ENCODE results near the gene RCC1. TPM values are rescaled to one million over a fixed set of nuclear protein-coding genes. Genes with fewer than 3 reads are reported as not detected.
"Not testable (repeated sequence)": the region's sequence is repeated elsewhere in the genome, so short reads cannot be mapped to it uniquely, and the experiment has no call there.

The RCC1 gene
- total and polyA plus RNA-seq, 9 donors: 13.2 to 34.3 (median 17.4) TPM

- H3K4me3 ChIP-seq: no peak overlapping the region
- no peak overlapping the region for H3K27ac ChIP-seq
- no peaks in the 10 kb centered on the region for H3K36me3 ChIP-seq
- 52 to 76% (median 69%) methylated on average over 8 of the region's 8 CpGs for WGBS, 3 donors
- peaks cover 13% of the 10 kb centered on the region for H3K4me1 ChIP-seq (ENCODE audit: insufficient read depth)
- no peak for DNase-seq
- intact Hi-C loops (cut with DNase I): loop anchor here in 1 of 4 donors (10.0 kb wide), 1 partner anchor 105 kb away; no protein-coding TSS in a partner anchor
- H3K27me3 ChIP-seq: no peaks in the 10 kb centered on the region
- H3K9me3 ChIP-seq: no peaks in the 10 kb centered on the region
- no peak for TF ChIP-seq POLR2A (IDR thresholded peaks at IDR 0.05)
- no peak for TF ChIP-seq CTCF (IDR thresholded peaks at IDR 0.05)
- TF ChIP-seq EP300 (IDR thresholded peaks at IDR 0.05): no peak
Measured at GRCh38 chr1:28509705-28510272, 3.9 kb downstream of the RCC1 start.

- peaks cover 13% of the 10 kb centered on the region for H3K4me1 ChIP-seq (ENCODE audit: insufficient read depth)
- no peak overlapping the region for H3K27ac ChIP-seq
- no peaks in the 10 kb centered on the region for H3K27me3 ChIP-seq
- no peaks in the 10 kb centered on the region for H3K9me3 ChIP-seq
- no peak overlapping the region for H3K4me3 ChIP-seq
- DNase-seq: no peak
- WGBS, 3 donors: 57 to 72% (median 70%) methylated on average over 8 of the region's 8 CpGs
- H3K36me3 ChIP-seq: no peaks in the 10 kb centered on the region
- TF ChIP-seq POLR2A (IDR thresholded peaks at IDR 0.05) (no peak), EP300 (IDR thresholded peaks at IDR 0.05) (no peak), CTCF (IDR thresholded peaks at IDR 0.05) (no peak)
- intact Hi-C loops (cut with DNase I): loop anchor here in 1 of 4 donors (10.0 kb wide), 1 partner anchor 106 kb away; no protein-coding TSS in a partner anchor
Measured at GRCh38 chr1:28510273-28510969, 4.6 kb downstream of the RCC1 start.

GRCh38 chr1:28510970-28511440 is 5.2 kb downstream of the RCC1 start:
- Histone ChIP-seq H3K4me1 (ENCODE audit: insufficient read depth) (peaks cover 13% of the 10 kb centered on the region), H3K4me3 (no peak overlapping the region), H3K27ac (no peak overlapping the region), H3K36me3 (no peaks in the 10 kb centered on the region), H3K27me3 (no peaks in the 10 kb centered on the region), H3K9me3 (no peaks in the 10 kb centered on the region)
- DNase-seq: no peak
- intact Hi-C loops (cut with DNase I): loop anchor here in 1 of 4 donors (10.0 kb wide), 1 partner anchor 106 kb away; no protein-coding TSS in a partner anchor
- no peak for TF ChIP-seq CTCF (IDR thresholded peaks at IDR 0.05)
- no peak for TF ChIP-seq POLR2A (IDR thresholded peaks at IDR 0.05)
- no peak for TF ChIP-seq EP300 (IDR thresholded peaks at IDR 0.05)
- WGBS, 3 donors: 59 to 86% (median 71%) methylated on average over 2 of the region's 2 CpGs

- DNase-seq: no peak
- no peaks in the 10 kb centered on the region for H3K9me3 ChIP-seq
- H3K4me1 ChIP-seq (ENCODE audit: insufficient read depth): peaks cover 13% of the 10 kb centered on the region
- H3K27ac ChIP-seq: no peak overlapping the region
- TF ChIP-seq POLR2A (IDR thresholded peaks at IDR 0.05) (no peak), CTCF (IDR thresholded peaks at IDR 0.05) (no peak), EP300 (IDR thresholded peaks at IDR 0.05) (no peak)
- no peaks in the 10 kb centered on the region for H3K27me3 ChIP-seq
- intact Hi-C loops (cut with DNase I): loop anchor here in 1 of 4 donors (10.0 kb wide), 1 partner anchor 107 kb away; no protein-coding TSS in a partner anchor
- 76 to 88% (median 82%) methylated on average over 7 of the region's 7 CpGs for WGBS, 3 donors
- no peak overlapping the region for H3K4me3 ChIP-seq
- no peaks in the 10 kb centered on the region for H3K36me3 ChIP-seq
Measured at GRCh38 chr1:28512058-28512611, 6.3 kb downstream of the RCC1 start.

GRCh38 chr1:28514445-28514933 is 8.6 kb downstream of the RCC1 start:
- not testable (repeated sequence) for H3K4me1 ChIP-seq (ENCODE audit: insufficient read depth); H3K27me3 ChIP-seq; H3K36me3 ChIP-seq; H3K27ac ChIP-seq; H3K9me3 ChIP-seq; DNase-seq; H3K4me3 ChIP-seq
- WGBS, 3 donors: 77 to 90% (median 87%) methylated on average over 13 of the region's 13 CpGs
- intact Hi-C loops (cut with DNase I): loop anchor here in 1 of 4 donors (10.0 kb wide), 1 partner anchor 110 kb away; no protein-coding TSS in a partner anchor
